ENCODE measurements around the gene NGDN. TPM values are rescaled to one million over a fixed set of nuclear protein-coding genes. Genes with fewer than 3 reads are reported as not detected.
A peak's percentile ranks its signal among the peaks of the same experiment; 100 is the strongest.
"Not testable (repeated sequence)": the region's sequence is repeated elsewhere in the genome, so short reads cannot be mapped to it uniquely, and the experiment has no call there.

NGDN gene
- total RNA-seq = 39.9 TPM

- DNase-seq (ENCODE audit: low spot score) = peak; percentile 97
Observed at GRCh38 chr14:23469127-23469905, at the start of gene NGDN. Gene NGDN (plus strand): TSS chr14:23469703. CDS start chr14:23469716, 13 bp downstream.

- no peak for DNase-seq (ENCODE audit: low spot score)
Observed at GRCh38 chr14:23421594-23421993, 47.9 kb upstream of the NGDN start.

GRCh38 chr14:23423657-23424056, 45.8 kb upstream of the NGDN start:
- DNase-seq (ENCODE audit: low spot score) = no peak

GRCh38 chr14:23425169-23425568, 44.3 kb upstream of the NGDN start:
- no peak for DNase-seq (ENCODE audit: low spot score)

GRCh38 chr14:23425798-23426197, 43.7 kb upstream of the NGDN start:
- DNase-seq (ENCODE audit: low spot score) = not testable (repeated sequence)

GRCh38 chr14:23428686-23429495, 40.6 kb upstream of the NGDN start:
- no peak for DNase-seq (ENCODE audit: low spot score)

- DNase-seq (ENCODE audit: low spot score) = no peak
Observed at GRCh38 chr14:23430016-23430722, 39.3 kb upstream of the NGDN start.

- DNase-seq (ENCODE audit: low spot score) = no peak
Observed at GRCh38 chr14:23430723-23431085, 38.8 kb upstream of the NGDN start.

GRCh38 chr14:23431486-23431885, 38.0 kb upstream of the NGDN start:
- DNase-seq (ENCODE audit: low spot score) = no peak

- no peak for DNase-seq (ENCODE audit: low spot score)
Observed at GRCh38 chr14:23432102-23432925, 37.2 kb upstream of the NGDN start.

GRCh38 chr14:23432946-23433345, 36.6 kb upstream of the NGDN start:
- no peak for DNase-seq (ENCODE audit: low spot score)

- DNase-seq (ENCODE audit: low spot score) = no peak
Observed at GRCh38 chr14:23433457-23433856, 36.0 kb upstream of the NGDN start.

- DNase-seq (ENCODE audit: low spot score) = no peak
Observed at GRCh38 chr14:23434488-23435222, 34.8 kb upstream of the NGDN start.

GRCh38 chr14:23435543-23436326, 33.8 kb upstream of the NGDN start, which contains the start of gene MYH7:
Gene MYH7 (minus strand): TSS chr14:23435660. CDS start chr14:23433732, 1,928 bp downstream.
- DNase-seq (ENCODE audit: low spot score) = no peak

- DNase-seq (ENCODE audit: low spot score) = peak; percentile 77
Observed at GRCh38 chr14:23436327-23437132, 33.0 kb upstream of the NGDN start.

GRCh38 chr14:23437133-23438100, 32.1 kb upstream of the NGDN start:
- no peak for DNase-seq (ENCODE audit: low spot score)

- DNase-seq (ENCODE audit: low spot score) = peak; percentile 45
Observed at GRCh38 chr14:23438101-23438971, 31.2 kb upstream of the NGDN start.

Measured in ureter (tissue), 1 donor.